Fibroblast of lung (primary cell): ENCODE results near the gene TNFSF15. TPM values are rescaled to one million over a fixed set of nuclear protein-coding genes. Genes with fewer than 3 reads are reported as not detected.

Experiments
- DNase-seq, 2 donors: peaks; one replicate each; pipeline versions ENCODE4 v3.0.0 to v3.0.0-alpha.2; 2010; ENCODE audit warnings: low read depth in 2 of 2
- H2AFZ ChIP-seq: 2 replicates; pipeline ENCODE4 v1.5.1; 2012; ENCODE audit warnings: low read length, control low read depth, inconsistent platforms
- H3K27ac ChIP-seq: 2 replicates; pipeline ENCODE4 v1.5.1; 2011; ENCODE audit warnings: low read length, control low read depth; ENCODE audit not compliant: insufficient read depth
- H3K27me3 ChIP-seq: 2 replicates; pipeline ENCODE4 v1.5.1; 2011; ENCODE audit warnings: mild to moderate bottlenecking, low read length; ENCODE audit not compliant: control insufficient read depth, insufficient read depth
- H3K36me3 ChIP-seq: 2 replicates; pipeline ENCODE4 v1.5.1; 2011; ENCODE audit warnings: low read length; ENCODE audit not compliant: control insufficient read depth, insufficient read depth
- H3K4me1 ChIP-seq: 2 replicates; pipeline ENCODE4 v1.5.1; 2011; ENCODE audit warnings: low read length; ENCODE audit not compliant: control insufficient read depth, insufficient read depth; ENCODE audit errors: extremely low read depth
- H3K4me2 ChIP-seq: 2 replicates; pipeline ENCODE4 v1.5.1; 2011; ENCODE audit warnings: low read length, control low read depth; ENCODE audit not compliant: insufficient read depth; ENCODE audit errors: extremely low read depth
- H3K4me3 ChIP-seq, 4 experiments: fragments of 200-600 bp in 1 of 4; sonication (generic) in 1 of 4; replicated peaks in 1 of 4; 2 replicates each; pipeline ENCODE4 v1.5.1; 2011 to 2016; ENCODE audit warnings: low read length in 4 of 4, low read depth in 3 of 4, mild to moderate bottlenecking in 3 of 4, control low read depth in 2 of 4, inconsistent platforms in 1 of 4, mixed read lengths in 1 of 4; ENCODE audit not compliant: insufficient read depth in 1 of 4; ENCODE audit errors: control extremely low read depth in 1 of 4
- H3K79me2 ChIP-seq: 2 replicates; pipeline ENCODE4 v1.5.1; 2012; ENCODE audit warnings: mild to moderate bottlenecking, low read length, inconsistent platforms; ENCODE audit not compliant: control insufficient read depth, insufficient read depth
- H3K9ac ChIP-seq: 2 replicates; pipeline ENCODE4 v1.5.1; 2011; ENCODE audit warnings: mild to moderate bottlenecking, low read length, control low read depth; ENCODE audit not compliant: insufficient read depth
- H3K9me3 ChIP-seq: 2 replicates; pipeline ENCODE4 v1.5.1; 2012; ENCODE audit warnings: low read depth, low read length; ENCODE audit not compliant: control insufficient read depth, insufficient read depth
- H4K20me1 ChIP-seq: 2 replicates; pipeline ENCODE4 v1.5.1; 2011; ENCODE audit warnings: low read length; ENCODE audit not compliant: control insufficient read depth, insufficient read depth; ENCODE audit errors: extremely low read depth
- CTCF ChIP-seq, 2 donors: IDR thresholded peaks in 1 of 2; conservative IDR thresholded peaks in 1 of 2; 1 replicate in 1 of 2; 2 replicates in 1 of 2; pipeline ENCODE4 v1.5.1; 2011 to 2012; ENCODE audit warnings: low read length in 2 of 2, control low read depth in 1 of 2, inconsistent platforms in 1 of 2, low read depth in 1 of 2, mild to moderate bottlenecking in 1 of 2
- EZH2 ChIP-seq: IDR thresholded peaks from 2 replicates; pipeline ENCODE4 v1.5.1; 2012; ENCODE audit warnings: low read length, control low read depth, mild to moderate bottlenecking; ENCODE audit errors: missing control alignments
- polyA plus RNA-seq, 2 donors: library from polyadenylated mRNA; depleted of rRNA in 1 of 2; stranded (reverse) in 1 of 2; unstranded in 1 of 2; fragments of >200 nt; gene quantifications; 2 replicates each; pipeline ENCODE4 v1.2.1, GENCODE V29; 2011 to 2012; ENCODE audit warnings: missing spikeins in 1 of 2
- total RNA-seq: library from RNA; depleted of rRNA; stranded (reverse); fragments of >200 nt; gene quantifications from 2 replicates; pipeline ENCODE4 v1.2.1, GENCODE V29; 2014

Gene TNFSF15
- total and polyA plus RNA-seq, 2 donors (not counting 1 experiment from before 2014, with no cell fraction given), result 0.33 to 0.76 TPM

DNA sequence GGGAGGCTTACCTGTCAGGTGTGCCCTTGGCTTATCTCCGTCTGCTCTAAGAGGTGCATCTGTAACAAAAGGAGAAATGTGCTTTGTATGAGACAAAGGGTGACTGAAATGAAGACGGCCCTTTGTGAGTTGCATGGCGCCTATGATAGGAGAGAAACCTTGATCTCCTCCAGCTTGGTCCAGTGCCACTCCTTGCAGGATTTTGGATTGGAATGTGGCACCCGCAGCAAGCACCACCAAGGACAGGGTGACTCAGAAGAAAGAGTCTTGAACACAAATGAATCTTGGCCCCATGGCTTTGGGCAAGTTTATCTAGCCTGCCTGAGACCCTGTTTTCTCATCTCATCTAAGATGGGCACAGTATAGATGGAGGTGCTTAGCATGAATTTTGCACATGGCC, 13.4 kb downstream of the TNFSF15 start:
- no peak for TF ChIP-seq EZH2
- no peak for TF ChIP-seq CTCF (conservative IDR thresholded peaks at IDR 0.05 in 1 of 2, IDR thresholded peaks at IDR 0.05 in 1 of 2; ENCODE audit: low read depth in 1 of 2, low read length in 2 of 2)
- Histone ChIP-seq H4K20me1 (no peaks in the 10 kb centered on the region), H3K36me3 (no peaks in the 10 kb centered on the region), H3K9me3 (no peaks in the 10 kb centered on the region), H3K27ac (no peak overlapping the region), H3K4me2 (no peak overlapping the region), H3K4me1 (no peaks in the 10 kb centered on the region), H3K79me2 (no peaks in the 10 kb centered on the region), H3K9ac (no peak overlapping the region), H2AFZ (no peak overlapping the region), H3K4me3 (no peak overlapping the region), H3K27me3 (peaks cover 2% of the 10 kb centered on the region)
- no peak for DNase-seq

GRCh38 chr9:114791736-114792135, 14.1 kb downstream of the TNFSF15 start:
- no peak overlapping the region for H2AFZ ChIP-seq
- H3K9me3 ChIP-seq, result no peaks in the 10 kb centered on the region
- no peak overlapping the region for H3K4me3 ChIP-seq
- no peaks in the 10 kb centered on the region for H3K36me3 ChIP-seq
- peaks cover 2% of the 10 kb centered on the region for H3K27me3 ChIP-seq
- H3K4me2 ChIP-seq, result no peak overlapping the region
- no peaks in the 10 kb centered on the region for H3K4me1 ChIP-seq
- no peak overlapping the region for H3K9ac ChIP-seq
- no peaks in the 10 kb centered on the region for H4K20me1 ChIP-seq
- DNase-seq, result peak in 1 of 2 donors; percentile 36
- no peak overlapping the region for H3K27ac ChIP-seq
- TF ChIP-seq EZH2, result no peak
- no peak for TF ChIP-seq CTCF (conservative IDR thresholded peaks at IDR 0.05 in 1 of 2, IDR thresholded peaks at IDR 0.05 in 1 of 2; ENCODE audit: low read depth in 1 of 2, low read length in 2 of 2)
- no peaks in the 10 kb centered on the region for H3K79me2 ChIP-seq

GRCh38 chr9:114791312-114791711, 14.5 kb downstream of the TNFSF15 start:
- H3K27ac ChIP-seq, result no peak overlapping the region
- no peak overlapping the region for H3K4me3 ChIP-seq
- TF ChIP-seq CTCF (conservative IDR thresholded peaks at IDR 0.05 in 1 of 2, IDR thresholded peaks at IDR 0.05 in 1 of 2; ENCODE audit: low read depth in 1 of 2, low read length in 2 of 2) (no peak), EZH2 (no peak)
- H3K9me3 ChIP-seq, result no peaks in the 10 kb centered on the region
- H3K4me2 ChIP-seq, result no peak overlapping the region
- no peak overlapping the region for H3K9ac ChIP-seq
- H2AFZ ChIP-seq, result no peak overlapping the region
- DNase-seq, result peak in 1 of 2 donors; percentile 26
- no peaks in the 10 kb centered on the region for H4K20me1 ChIP-seq
- H3K36me3 ChIP-seq, result no peaks in the 10 kb centered on the region
- peaks cover 2% of the 10 kb centered on the region for H3K27me3 ChIP-seq
- H3K4me1 ChIP-seq, result no peaks in the 10 kb centered on the region
- H3K79me2 ChIP-seq, result no peaks in the 10 kb centered on the region
